OCI-LY1 (cell line): ENCODE results near the gene S100A4.

Experiments used
- H2AFZ ChIP-seq: fragments of 200-600 bp; sonication (generic), shearing (Covaris generic); 2 replicates; pipeline ENCODE4 v1.6.0; 2014; ENCODE audit warnings: antibody characterized with exemption, mild to moderate bottlenecking, low read length
- H3F3A ChIP-seq: fragments of 200-600 bp; sonication (generic), shearing (Covaris generic); 2 replicates; pipeline ENCODE4 v1.6.0; 2014; ENCODE audit warnings: mild to moderate bottlenecking, antibody characterized with exemption, low read length, moderate library complexity; ENCODE audit not compliant: insufficient read depth
- H3K27ac ChIP-seq: fragments of 200-600 bp; sonication (generic); 2 replicates; pipeline ENCODE4 v1.5.1; 2014; ENCODE audit warnings: low read length, mixed run types, mild to moderate bottlenecking, low read depth; ENCODE audit not compliant: poor library complexity, severe bottlenecking
- H3K27me3 ChIP-seq: fragments of 200-600 bp; sonication (generic); 2 replicates; pipeline ENCODE4 v1.6.0; 2014; ENCODE audit warnings: antibody characterized with exemption, mild to moderate bottlenecking, low read length, moderate library complexity; ENCODE audit not compliant: insufficient read depth
- H3K36me3 ChIP-seq: fragments of 200-600 bp; sonication (generic); 2 replicates; pipeline ENCODE4 v1.6.1; 2014; ENCODE audit warnings: mild to moderate bottlenecking, antibody characterized with exemption, low read length, moderate library complexity, mixed read lengths; ENCODE audit not compliant: insufficient read depth
- H3K4me1 ChIP-seq: fragments of 200-600 bp; sonication (generic); 2 replicates; pipeline ENCODE4 v1.5.1; 2014; ENCODE audit warnings: mild to moderate bottlenecking, low read length, moderate library complexity; ENCODE audit not compliant: insufficient read depth, severe bottlenecking
- H3K4me2 ChIP-seq: fragments of 200-600 bp; sonication (generic), shearing (Covaris generic); 2 replicates; pipeline ENCODE4 v1.6.1; 2014; ENCODE audit warnings: low read length
- H3K4me3 ChIP-seq: fragments of 200-600 bp; sonication (generic); 2 replicates; pipeline ENCODE4 v1.5.1; 2014; ENCODE audit warnings: low read length, low read depth, mild to moderate bottlenecking, mixed read lengths; ENCODE audit not compliant: poor library complexity, severe bottlenecking
- H3K79me2 ChIP-seq: fragments of 200-600 bp; shearing (Covaris generic); 2 replicates; pipeline ENCODE4 v1.6.1; 2016; ENCODE audit warnings: mixed run types, low read length, mixed read lengths; ENCODE audit not compliant: insufficient read depth
- H3K9ac ChIP-seq: fragments of 200-600 bp; sonication (generic), shearing (Covaris generic); 2 replicates; pipeline ENCODE4 v1.6.1; 2014; ENCODE audit warnings: mild to moderate bottlenecking, low read length, mixed read lengths
- H3K9me2 ChIP-seq: fragments of 200-600 bp; sonication (generic), shearing (Covaris generic); 2 replicates; pipeline ENCODE4 v1.6.1; 2014; ENCODE audit warnings: low read depth, mild to moderate bottlenecking, low read length, mixed read lengths
- H3K9me3 ChIP-seq: fragments of 200-600 bp; shearing (Covaris generic); 2 replicates; pipeline ENCODE4 v1.6.1; 2014; ENCODE audit warnings: low read length, mixed read lengths
- H4K20me1 ChIP-seq: fragments of 200-600 bp; sonication (generic), shearing (Covaris generic); 2 replicates; pipeline ENCODE4 v1.6.0; 2016; ENCODE audit warnings: mild to moderate bottlenecking, low read length; ENCODE audit not compliant: insufficient read depth
- EZH2 ChIP-seq: fragments of 200-600 bp; sonication (generic), shearing (Covaris generic); IDR thresholded peaks from 2 replicates; pipeline ENCODE4 v1.8.0; 2017; ENCODE audit warnings: borderline replicate concordance, mixed run types, mild to moderate bottlenecking, antibody characterized with exemption, low read length, moderate library complexity, mixed read lengths
- TF ChIP-seq, protein P1 (sequence below): fragments of 200-600 bp; sonication (generic), shearing (Covaris generic); IDR thresholded peaks from 2 replicates; pipeline ENCODE4 v1.5.1; 2017; ENCODE audit warnings: mild to moderate bottlenecking, antibody characterized with exemption, low read length, moderate library complexity, mixed read lengths

Gene S100A4

DNA sequence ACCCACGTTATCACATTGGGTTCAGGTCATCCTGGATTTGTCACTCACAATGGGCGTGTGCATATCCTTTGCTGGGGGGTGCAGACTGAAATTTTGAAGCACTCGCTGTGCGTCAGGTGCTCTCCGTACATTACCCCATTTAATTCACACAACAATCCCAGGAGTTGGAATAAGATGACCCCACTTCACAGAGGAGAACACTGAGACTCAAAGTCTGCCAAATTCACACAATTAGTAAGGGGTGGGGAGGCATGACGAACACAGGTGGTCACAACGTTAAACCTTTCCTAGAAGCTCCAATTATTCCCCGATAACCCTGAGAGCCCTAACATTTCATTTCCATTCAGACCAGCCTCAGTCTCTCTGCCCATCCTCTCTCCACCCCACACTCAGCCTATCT is 23.9 kb upstream of the S100A4 start:
- no peak overlapping the region for H3K4me3 ChIP-seq
- H3K4me2 ChIP-seq = no peak overlapping the region
- H3K9me2 ChIP-seq = no peaks in the 10 kb centered on the region
- no peaks in the 10 kb centered on the region for H3K27me3 ChIP-seq
- H3K79me2 ChIP-seq = no peaks in the 10 kb centered on the region
- no peaks in the 10 kb centered on the region for H3F3A ChIP-seq
- H3K9ac ChIP-seq = no peak overlapping the region
- no peaks in the 10 kb centered on the region for H3K9me3 ChIP-seq
- TF ChIP-seq, protein P1, sequence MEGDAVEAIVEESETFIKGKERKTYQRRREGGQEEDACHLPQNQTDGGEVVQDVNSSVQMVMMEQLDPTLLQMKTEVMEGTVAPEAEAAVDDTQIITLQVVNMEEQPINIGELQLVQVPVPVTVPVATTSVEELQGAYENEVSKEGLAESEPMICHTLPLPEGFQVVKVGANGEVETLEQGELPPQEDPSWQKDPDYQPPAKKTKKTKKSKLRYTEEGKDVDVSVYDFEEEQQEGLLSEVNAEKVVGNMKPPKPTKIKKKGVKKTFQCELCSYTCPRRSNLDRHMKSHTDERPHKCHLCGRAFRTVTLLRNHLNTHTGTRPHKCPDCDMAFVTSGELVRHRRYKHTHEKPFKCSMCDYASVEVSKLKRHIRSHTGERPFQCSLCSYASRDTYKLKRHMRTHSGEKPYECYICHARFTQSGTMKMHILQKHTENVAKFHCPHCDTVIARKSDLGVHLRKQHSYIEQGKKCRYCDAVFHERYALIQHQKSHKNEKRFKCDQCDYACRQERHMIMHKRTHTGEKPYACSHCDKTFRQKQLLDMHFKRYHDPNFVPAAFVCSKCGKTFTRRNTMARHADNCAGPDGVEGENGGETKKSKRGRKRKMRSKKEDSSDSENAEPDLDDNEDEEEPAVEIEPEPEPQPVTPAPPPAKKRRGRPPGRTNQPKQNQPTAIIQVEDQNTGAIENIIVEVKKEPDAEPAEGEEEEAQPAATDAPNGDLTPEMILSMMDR = no peak
- TF ChIP-seq EZH2 = no peak
- no peaks in the 10 kb centered on the region for H3K4me1 ChIP-seq
- no peaks in the 10 kb centered on the region for H4K20me1 ChIP-seq
- no peak overlapping the region for H2AFZ ChIP-seq
- H3K36me3 ChIP-seq = no peaks in the 10 kb centered on the region
- H3K27ac ChIP-seq = no peak overlapping the region

DNA sequence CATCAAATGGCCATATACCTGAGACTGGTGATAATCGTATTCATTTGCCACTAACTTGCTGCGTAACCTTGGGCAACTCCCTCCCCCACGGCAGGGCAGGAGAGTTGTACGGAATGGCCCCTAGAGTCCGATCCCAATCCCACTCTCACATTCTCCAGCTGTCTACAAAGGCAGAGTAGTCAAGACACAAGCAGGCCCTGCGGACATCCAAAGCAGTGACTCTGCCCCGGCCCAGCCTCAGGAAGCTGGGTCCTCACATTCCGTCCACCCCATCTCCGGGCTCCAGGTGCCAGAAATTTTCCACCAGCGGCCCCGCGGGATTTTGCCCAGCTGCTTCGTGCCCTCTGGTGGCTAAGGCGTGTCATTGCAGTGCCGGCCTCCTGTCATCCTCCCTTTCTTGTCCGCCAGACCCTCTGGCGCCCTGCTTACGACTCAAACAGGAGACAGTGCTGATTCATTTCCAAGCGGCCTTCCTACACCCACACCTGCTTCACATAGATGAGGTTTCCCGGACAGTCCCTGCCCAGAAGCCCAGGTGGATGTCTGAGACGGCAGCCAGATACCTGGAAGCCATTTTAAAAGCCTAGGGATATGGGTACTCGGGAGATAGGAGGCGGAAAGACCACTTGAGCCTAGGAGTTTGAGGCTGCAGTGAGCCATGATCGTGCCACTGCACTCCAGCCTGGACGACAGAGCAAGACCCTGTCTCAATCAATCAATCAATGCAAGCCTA is 22.9 kb upstream of the S100A4 start:
- Histone ChIP-seq H3K4me2 (peak overlapping the region; percentile 39; the same call in 1 of the 2 replicates), H3K36me3 (no peaks in the 10 kb centered on the region), H2AFZ (no peak overlapping the region), H3K4me3 (no peak overlapping the region), H3K27ac (no peak overlapping the region), H3K9ac (no peak overlapping the region; the same call in 1 of the 2 replicates), H3K27me3 (no peaks in the 10 kb centered on the region), H3K79me2 (no peaks in the 10 kb centered on the region), H3K9me3 (no peaks in the 10 kb centered on the region), H3K4me1 (no peaks in the 10 kb centered on the region), H4K20me1 (no peaks in the 10 kb centered on the region), H3K9me2 (no peaks in the 10 kb centered on the region), H3F3A (no peaks in the 10 kb centered on the region)
- TF ChIP-seq, protein P1 = peak; percentile 98
- TF ChIP-seq EZH2 = no peak

- Histone ChIP-seq H2AFZ (no peak overlapping the region), H3K27me3 (no peaks in the 10 kb centered on the region), H3K4me3 (no peak overlapping the region), H3K4me1 (no peaks in the 10 kb centered on the region), H3K9me3 (no peaks in the 10 kb centered on the region), H3K79me2 (no peaks in the 10 kb centered on the region), H3K9me2 (no peaks in the 10 kb centered on the region), H3K27ac (no peak overlapping the region), H3K36me3 (no peaks in the 10 kb centered on the region), H4K20me1 (no peaks in the 10 kb centered on the region), H3F3A (no peaks in the 10 kb centered on the region), H3K9ac (no peak overlapping the region), H3K4me2 (no peak overlapping the region)
- no peak for TF ChIP-seq EZH2
- TF ChIP-seq, protein P1 = no peak
Measured at GRCh38 chr1:153567621-153568366, 22.2 kb upstream of the S100A4 start.
